DMS53 (cell line): ENCODE data around the gene PRRT2.
"Not testable (repeated sequence)": the region's sequence is repeated elsewhere in the genome, so short reads cannot be mapped to it uniquely, and the experiment has no call there.

Experiments used
- DNase-seq: peaks from one replicate; lab custom pipeline; 2025; lab: John Stamatoyannopoulos, UW

Gene PRRT2

DNA sequence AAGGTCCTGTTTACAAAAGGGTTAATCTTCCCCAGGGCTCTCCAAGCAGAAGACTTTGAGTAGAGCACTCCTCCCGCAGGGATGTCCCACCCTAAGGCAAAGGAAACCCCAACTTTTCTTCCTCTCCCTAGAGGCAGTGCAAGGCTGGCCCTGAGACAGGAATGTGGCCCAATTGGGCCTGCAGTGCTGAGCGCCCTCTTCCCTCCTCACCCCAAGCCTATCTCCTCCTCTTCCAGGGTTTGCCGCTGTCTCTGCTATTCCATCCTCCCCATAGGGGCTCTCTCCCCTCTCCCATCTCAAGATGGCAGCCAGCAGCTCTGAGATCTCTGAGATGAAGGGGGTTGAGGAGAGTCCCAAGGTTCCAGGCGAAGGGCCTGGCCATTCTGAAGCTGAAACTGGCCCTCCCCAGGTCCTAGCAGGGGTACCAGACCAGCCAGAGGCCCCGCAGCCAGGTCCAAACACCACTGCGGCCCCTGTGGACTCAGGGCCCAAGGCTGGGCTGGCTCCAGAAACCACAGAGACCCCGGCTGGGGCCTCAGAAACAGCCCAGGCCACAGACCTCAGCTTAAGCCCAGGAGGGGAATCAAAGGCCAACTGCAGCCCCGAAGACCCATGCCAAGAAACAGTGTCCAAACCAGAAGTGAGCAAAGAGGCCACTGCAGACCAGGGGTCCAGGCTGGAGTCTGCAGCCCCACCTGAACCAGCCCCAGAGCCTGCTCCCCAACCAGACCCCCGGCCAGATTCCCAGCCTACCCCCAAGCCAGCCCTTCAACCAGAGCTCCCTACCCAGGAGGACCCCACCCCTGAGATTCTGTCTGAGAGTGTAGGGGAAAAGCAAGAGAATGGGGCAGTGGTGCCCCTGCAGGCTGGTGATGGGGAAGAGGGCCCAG lies 1.0 kb downstream of the PRRT2 start:
- no peak for DNase-seq

DNA sequence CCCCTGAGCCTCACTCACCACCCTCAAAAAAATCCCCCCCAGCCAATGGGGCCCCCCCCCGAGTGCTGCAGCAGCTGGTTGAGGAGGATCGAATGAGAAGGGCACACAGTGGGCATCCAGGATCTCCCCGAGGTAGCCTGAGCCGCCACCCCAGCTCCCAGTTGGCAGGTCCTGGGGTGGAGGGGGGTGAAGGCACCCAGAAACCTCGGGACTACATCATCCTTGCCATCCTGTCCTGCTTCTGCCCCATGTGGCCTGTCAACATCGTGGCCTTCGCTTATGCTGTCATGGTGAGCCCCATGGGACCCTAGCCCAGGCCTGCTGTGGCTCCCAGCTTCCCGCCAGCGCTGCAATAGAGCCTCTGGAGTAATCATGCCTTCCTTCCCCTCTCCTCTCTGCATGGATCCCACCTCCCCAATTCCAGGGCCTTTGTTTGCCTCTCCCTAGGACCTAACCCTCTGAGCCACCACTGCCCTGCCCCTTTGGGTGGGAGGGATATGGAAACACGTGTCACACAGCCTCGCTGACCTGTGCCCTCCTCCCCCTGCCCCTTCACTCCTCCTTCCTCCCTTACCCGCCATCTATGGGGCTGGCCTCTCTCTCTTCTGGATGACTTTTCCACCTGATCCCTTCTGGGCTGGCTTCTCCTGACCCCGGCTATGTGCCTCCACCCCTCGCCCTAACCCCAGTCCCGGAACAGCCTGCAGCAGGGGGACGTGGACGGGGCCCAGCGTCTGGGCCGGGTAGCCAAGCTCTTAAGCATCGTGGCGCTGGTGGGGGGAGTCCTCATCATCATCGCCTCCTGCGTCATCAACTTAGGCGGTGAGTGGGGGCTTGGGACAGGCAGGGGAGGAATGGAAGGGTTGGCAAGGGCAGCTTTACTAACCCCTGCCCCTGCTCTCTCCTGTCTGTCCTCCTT lies 1.9 kb downstream of the PRRT2 start:
- no peak for DNase-seq

DNA sequence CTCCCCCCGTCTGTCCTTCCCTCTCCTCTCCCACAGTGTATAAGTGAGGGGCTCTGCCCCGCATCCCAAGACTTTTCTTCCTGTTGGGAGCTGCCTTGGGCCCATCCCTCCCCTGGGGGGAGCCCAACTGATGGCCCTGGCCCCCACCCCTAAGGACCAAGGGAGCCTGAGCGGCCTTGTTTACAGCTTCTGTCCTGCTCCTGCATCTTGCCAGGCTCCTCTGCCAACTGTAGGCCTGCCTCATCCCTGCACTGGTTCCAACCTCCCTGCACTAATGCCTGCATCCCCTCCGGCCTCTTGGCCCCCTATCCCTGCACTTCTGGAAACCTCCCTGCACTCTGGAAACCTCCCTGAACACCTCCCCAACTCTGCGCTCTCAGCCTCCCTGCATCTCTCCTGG lies 2.6 kb downstream of the PRRT2 start:
- DNase-seq = no peak

DNA sequence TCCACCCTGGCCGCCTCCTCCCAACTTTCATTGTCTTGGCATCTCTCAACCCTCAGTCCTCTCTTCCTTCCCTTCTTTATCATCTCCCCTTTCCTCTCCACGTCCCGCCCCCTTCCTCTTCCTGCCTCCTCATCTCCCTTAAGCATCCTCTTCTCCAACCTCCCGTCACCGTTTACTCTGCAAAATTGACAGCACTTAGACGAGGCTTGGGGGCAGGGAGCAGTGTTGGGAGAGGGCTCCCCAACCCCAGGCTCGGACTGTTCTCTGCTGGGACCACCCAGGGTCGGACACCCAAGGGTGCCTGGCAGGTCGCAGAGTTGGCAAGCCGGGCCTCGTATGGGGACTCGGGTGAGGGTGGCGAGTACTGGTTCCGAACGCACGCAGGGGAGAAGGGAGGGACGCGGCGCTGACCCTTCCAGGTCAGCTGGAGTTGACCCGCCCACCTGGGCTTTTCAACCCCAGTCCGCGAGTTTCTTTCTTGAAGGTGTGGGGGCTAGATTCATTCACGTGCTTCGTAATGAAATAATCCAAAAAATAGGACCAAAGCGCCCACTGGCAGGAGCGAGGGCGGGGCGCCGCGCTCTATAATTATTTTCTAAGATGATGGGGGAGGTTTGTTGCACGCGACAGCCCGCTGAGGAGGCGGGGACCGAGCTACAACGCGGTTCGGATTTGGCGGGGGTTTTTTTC lies 3.2 kb downstream of the PRRT2 start:
- peak; percentile 83 for DNase-seq

DNA sequence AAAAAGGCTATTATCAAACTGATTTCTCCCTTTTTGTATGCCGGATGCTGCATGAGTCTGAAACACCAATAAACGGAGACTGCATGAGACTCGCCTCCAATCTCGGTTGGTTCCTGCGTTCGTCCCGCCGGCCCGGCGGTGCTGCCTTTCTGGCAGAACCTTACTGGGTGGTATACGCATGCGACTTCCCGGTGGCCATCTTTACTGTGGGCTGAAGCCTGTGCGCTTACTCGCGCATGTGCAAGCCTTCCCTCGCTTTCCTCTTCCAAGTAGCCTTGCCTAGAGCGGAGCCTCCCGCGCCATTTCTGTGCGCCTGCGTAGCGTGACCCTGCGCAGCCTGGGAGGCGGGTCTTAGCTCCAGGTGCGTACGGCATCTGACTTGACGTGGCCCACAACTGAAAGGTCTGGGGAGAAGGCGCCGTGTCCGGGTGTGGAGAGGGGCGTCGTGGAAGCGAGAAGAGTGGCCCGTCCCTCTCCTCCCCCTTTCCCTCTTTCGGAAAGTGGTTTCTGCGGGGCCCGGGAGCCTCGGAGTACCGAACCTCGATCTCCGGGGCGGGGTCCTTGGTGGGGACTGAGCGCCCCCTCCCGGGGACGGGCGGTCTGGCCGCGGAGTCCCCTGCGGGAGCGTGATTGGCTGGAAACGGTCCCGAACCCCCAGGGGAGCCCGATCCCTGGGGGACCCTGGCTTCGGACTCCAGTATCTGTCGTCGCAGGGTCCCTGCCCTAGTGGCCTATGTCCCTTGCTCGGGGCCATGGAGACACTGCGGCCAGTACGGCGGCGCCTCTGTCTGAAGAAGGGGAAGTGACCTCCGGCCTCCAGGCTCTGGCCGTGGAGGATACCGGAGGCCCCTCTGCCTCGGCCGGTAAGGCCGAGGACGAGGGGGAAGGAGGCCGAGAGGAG lies 4.0 kb downstream of the PRRT2 start, which contains the start of gene PAGR1:
Gene PAGR1, plus strand, starts transcription at position 360 of the 901 bp plus-strand sequence. Its CDS starts 374 bp downstream, at position 734.
- peak; percentile 99 for DNase-seq

DNA sequence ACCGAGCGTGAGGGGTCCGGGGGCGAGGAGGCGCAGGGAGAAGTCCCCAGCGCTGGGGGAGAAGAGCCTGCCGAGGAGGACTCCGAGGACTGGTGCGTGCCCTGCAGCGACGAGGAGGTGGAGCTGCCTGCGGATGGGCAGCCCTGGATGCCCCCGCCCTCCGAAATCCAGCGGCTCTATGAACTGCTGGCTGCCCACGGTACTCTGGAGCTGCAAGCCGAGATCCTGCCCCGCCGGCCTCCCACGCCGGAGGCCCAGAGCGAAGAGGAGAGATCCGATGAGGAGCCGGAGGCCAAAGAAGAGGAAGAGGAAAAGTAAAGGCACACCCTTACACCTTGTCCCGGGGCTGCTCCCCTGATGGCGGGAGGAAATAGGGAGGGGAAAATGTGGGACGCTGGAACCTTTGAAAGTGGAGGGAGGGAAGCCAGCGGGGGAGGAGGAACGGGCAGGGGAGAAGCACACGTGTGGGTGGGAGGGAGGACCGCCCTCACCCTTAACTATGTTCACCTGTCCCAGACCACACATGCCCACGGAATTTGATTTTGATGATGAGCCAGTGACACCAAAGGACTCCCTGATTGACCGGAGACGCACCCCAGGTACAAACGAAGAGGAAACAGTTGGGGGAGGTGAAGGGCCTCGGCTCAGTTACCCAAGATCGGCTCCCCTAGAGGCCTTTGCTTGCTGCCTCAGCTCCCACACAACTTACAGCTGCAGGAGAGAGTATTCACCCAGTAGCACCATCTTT lies 4.9 kb downstream of the PRRT2 start:
- peak; percentile 82 for DNase-seq

DNA sequence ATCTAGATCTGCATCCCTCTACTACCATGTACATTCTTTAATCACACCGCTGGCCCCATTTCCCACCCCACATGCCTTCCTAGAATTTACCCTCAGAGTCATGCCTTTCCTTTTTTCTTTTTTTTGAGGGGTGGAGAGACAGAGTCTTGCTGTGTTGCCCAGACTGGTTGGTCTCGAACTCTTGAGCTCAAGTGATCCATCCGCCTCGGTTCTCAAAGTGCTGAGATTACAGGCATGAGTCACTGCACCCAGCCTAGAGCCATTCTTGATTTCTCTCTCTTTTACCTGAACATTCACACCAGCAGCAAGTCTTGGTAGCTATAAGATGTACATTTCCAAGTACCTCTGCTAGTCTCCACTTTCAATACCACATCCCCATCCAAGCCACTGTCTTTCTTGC lies 6.1 kb downstream of the PRRT2 start:
- DNase-seq = no peak

DNA sequence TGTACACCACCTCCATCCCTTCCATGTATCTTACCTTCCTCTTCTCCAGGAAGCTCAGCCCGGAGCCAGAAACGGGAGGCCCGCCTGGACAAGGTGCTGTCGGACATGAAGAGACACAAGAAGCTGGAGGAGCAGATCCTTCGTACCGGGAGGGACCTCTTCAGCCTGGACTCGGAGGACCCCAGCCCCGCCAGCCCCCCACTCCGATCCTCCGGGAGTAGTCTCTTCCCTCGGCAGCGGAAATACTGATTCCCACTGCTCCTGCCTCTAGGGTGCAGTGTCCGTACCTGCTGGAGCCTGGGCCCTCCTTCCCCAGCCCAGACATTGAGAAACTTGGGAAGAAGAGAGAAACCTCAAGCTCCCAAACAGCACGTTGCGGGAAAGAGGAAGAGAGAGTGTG lies 7.5 kb downstream of the PRRT2 start:
- DNase-seq = no peak

DNA sequence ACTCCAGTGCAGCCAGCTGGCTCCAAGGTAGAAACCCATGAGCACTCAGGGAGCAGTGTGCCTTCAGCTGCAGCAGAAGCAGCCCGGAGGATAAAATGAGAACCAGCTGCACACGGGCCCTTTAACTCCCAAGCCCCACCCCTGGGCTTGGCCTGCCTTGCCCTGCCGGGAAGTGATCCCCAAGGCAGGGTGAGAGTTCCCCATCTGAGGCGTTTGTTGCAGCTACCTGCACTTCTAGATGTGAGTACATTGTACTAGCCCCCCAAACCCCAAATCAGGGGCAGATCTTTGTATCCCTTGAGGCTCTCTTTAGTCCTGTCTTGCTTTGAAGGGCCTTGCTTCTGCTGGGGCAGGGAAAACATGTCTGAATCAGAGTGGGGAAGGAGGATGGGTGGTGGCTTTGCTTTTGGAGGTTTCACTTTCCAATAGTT lies 8.3 kb downstream of the PRRT2 start, which contains the start of gene MVP:
Gene MVP, plus strand, starts transcription at position 192 of the 431 bp plus-strand sequence. CDS start 10,088 bp downstream, outside the sequence.
- DNase-seq = peak; percentile 64

DNA sequence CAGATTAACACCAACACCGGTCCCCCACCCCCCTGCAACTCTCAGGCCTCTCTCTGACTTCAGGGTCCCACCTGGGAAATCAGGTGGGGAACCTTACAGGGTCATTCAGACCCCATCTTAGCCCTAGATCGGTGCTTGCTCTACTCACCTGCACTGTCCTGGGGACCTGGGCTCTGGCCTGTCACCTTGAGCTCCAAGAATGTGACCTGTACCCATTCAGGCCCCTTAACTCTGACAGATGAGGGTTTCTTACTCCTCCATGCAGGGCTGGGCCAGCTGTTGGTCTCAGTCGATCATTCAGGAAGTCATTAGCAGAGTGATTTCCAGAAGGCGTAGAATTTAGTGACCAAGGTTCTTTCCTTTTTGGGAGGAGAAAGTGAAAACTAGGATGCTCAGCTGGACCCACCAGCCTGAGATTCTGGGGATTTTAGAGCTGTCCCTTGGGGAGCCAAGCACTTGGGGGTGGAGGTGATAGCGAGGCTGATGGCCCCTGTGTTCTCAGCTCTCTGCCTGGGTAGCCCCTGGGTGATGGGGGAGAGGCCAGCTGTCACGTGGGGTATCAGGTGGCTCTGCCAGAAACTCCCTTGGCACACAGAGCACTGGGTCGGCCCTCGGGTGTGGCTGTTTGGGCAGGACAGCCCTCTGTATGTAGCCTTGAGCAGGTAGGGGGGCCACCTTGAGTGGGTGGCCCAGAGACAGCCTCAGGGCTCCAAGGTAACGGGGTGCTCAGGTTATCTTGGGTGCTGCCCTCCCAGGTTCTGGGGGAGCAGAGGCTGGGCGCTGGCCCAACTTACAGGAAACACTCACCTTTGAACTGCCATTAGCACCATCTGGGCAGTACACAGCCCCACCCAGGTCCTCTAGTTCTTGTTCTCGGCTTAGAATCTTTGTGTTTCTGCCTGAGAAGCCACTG lies 9.0 kb downstream of the PRRT2 start:
- no peak for DNase-seq

DNA sequence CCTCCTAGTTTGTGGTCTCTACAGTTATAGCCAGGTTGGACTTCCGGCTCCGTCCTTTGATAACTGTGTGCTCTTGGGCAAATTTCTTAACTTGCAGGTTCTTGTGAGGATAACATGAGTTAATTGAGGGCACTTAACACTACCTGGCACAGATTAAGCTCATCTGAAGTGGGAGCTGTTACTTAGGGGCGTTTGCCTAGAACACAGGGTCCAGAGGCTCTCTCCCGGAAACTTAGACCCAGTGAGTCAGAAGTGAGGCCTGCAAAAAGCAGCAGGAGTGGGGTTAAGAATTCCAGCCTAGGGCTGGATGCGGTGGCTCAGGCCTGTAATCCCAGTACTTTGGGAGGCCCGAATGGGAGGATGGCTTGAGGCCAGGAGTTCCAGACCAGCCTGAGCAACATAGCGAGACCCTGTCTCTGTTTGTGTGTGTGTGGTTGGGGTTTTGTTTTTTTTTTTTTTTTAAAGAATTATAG lies 9.7 kb downstream of the PRRT2 start:
- no peak for DNase-seq

DNA sequence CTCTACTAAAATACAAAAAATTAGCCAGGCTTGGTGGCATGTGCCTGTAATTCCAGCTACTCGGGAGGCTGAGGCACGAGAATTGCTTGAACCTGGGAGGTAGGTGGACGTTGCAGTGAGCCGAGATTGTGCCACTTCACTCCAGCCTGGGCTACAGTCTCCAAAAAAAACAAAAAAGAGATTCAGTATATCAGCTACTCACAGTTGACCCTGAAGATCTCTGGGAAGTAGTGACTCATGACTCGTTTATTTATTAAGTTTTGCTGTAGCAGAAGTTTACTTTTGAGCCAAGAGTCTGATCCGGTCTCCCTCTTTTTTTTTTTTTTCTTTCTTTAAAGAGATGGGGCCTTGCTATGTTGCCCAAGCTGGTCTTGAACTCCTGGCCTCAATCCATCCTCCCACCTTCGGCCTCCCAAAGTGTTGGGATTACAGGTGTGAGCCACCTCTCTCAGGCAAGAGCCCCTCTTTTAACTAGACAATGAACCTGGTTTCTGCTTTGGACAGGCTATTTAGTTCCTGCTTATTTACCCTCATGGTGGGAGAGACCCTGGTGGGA lies 12.7 kb downstream of the PRRT2 start:
- DNase-seq = no peak

DNA sequence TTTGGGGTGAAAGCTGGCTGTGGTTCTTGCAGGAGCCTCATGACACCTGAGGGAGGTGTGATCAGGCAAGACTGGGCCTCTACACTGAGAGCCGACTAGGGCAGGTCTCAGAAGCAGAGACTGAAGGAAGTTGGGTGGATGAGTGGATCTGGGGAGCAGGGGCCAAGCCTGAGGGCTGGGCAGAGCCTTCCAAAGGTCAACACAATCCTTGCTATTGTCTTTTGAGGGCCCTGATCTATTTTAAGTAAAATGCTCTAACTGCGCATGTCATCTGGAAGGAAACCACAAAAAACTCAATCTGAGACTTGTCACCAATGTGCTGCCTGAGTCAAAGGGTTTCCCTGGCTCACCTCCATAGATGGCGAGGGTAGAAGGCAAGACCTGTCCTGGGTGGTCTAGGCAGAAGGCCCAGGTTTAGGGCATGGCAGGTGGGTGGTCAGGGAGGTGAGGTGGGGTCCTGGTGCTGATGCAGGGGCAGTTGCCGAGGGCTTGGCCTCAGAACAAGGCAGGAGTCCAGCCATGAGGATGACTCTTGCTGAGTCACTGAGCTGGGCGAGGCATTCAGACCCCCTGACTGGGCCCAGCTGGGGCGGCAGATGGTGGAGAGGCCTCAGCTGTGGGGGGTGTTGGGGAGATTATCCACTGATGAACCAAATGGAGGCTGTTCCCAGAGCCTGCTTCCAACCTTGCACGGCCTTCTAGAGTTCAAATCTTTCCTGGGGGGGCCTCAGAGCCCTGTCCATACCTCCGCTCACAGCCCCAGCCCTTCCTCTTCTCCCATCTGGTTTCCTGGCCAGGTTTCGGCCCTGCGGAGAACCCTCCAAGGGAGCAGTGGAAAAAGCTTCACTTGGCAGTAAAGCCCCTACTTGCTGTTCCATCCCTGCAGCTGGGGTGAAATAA lies 13.4 kb downstream of the PRRT2 start:
- no peak for DNase-seq

DNA sequence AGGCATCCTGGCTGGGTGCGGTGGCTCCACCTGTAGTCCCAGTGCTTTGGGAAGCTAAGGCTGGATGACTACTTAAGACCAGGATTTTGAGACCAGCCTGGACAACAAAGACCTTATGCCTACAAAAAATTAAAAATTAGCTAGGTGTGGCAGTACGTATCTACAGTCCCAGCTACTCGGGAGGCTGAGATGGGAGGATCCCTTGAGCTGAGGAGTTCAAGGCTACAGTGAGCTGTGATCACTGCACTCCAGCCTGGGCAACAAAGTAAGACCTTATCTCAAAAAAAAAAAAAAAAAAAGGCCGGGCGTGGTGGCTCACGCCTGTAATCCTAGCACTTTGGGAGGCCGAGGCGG lies 14.3 kb downstream of the PRRT2 start:
- DNase-seq = no peak

DNA sequence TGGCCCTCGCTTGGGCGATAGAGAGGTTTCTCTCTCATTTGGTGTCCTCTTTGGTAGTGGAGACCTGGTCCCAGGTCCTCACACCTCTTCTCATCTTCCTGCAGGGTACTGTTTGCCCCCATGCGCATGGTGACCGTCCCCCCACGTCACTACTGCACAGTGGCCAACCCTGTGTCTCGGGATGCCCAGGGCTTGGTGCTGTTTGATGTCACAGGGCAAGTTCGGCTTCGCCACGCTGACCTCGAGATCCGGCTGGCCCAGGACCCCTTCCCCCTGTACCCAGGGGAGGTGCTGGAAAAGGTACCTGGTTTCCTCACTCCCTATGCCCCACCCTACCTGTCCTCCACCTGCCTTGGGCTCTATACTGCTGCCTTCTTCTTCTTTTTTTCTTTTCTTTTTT lies 18.8 kb downstream of the PRRT2 start:
- no peak for DNase-seq

DNA sequence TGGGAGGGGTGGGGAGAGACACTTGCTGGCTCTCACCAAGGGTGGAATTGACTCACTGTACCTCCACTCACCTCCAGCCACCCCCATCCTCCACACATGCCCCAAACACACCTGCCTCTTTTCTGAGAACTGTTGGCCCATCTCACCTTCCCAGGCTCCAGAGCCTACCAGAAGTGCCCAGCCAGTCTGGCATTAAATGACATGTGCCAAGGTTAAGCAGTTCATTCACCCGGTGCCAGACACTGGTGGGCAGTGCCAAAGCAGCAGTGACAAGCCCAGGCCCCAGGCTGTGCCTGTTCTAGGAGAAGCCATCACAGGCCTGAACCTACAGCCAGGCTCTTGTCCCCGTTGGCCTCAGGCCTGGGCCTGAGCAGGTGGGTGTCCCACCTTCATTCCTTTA lies 19.5 kb downstream of the PRRT2 start:
- DNase-seq = no peak

DNA sequence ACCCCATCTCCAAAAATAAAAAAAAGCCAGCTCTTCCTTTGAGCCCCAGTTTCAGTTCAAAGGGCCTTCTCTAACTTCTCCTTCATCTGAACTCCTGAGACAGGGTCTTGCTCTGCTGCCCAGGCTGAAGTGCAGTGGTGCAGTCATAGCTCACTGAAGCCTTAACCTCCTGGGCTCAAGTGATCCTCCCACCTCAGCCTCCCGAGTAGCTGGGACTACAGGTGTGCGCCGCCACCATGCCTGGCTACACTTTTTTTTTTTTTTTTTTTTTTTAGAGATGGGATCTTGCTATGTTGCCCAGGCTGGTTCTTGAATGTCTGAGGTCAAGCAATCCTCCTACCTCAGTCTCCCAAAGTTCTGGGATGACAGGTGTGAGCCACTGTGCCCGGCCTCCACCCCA lies 21.2 kb downstream of the PRRT2 start:
- DNase-seq = not testable (repeated sequence)

DNA sequence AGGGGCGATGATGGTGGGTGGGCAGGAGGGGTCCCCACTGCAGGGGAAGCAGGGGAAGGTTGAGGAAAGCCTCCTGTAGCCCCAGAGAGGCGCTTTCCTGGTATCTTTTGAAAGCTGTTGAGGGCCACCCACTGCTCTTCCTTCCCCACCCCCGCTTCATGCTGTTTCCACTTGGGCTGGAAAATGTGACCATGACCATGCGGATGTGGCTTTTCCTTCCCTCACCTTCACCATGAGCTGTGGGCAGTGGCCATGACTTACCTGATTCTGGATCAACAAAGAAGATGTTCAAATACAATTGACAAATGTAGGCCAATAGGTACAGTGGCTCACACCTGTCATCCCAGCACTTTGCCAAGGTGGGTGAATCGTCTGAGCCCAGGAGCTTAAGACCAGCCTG lies 22.1 kb downstream of the PRRT2 start:
- no peak for DNase-seq
